HG02938 (cell line): ENCODE measurements around the gene TPP1.

Experiments
- ATAC-seq: cut with Tn5 transposase; IDR thresholded peaks from one replicate; pipeline ENCODE4 v1.9.1; 2021; ENCODE audit warnings: mild to moderate bottlenecking, moderate library complexity; ENCODE audit not compliant: unreplicated experiment

Gene TPP1

DNA sequence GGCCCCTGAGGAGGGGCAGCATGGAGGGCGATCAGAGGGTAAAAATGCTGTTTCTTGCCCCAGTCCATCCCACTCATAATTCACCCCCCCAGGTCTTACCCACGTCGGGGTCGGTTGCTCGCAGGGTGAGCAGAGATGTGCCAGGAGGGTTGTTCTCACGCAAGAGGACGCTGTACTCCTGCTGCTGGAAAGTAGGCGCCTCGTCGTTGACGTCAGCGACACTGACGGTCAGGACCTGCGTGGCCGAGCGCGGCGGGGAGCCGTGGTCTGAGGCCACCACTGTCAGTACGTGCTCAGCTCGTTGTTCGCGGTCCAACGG, 10.3 kb upstream of the TPP1 start:
- ATAC-seq = no peak

DNA sequence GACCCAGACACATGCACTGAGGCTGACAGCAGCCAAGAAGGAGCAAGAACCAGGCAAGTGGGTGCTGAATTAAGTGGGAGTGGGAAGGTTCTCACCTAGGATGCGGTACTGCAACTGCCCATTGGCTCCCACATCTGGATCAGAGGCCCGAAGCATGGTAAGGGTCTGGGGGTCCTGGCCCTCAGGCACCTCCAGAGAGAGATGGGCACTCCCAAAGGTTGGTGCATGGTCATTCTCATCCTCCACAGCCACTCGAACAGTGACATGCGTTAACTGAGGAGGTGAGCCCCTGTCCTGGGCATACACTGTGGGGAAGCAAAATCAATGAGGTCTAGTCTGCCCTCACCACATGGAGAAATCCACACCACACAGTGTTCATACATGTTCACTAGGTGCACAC, 9.3 kb upstream of the TPP1 start:
- no peak for ATAC-seq

DNA sequence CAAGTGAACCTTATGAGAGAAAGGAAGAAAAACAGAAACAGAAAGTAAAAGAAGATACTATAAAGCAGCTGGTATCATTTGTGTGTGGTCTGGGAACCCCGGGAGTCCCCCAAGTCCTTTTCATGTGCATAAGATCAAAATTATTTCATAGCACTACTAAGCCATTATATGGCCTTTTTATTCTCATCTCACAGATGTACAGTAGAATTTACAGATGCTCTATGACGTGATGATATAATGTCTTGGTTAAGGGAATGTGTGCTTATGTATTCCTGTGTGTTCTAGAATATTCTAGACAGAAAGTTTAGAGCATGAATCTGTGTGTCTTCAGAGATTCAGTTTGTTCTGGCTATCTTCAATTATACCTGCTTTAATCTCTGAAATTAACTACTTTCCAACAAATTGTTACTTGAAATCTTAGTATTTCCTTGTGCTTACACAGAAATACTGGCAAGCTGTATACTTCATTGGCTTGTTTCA, 8.6 kb upstream of the TPP1 start:
- ATAC-seq = peak; percentile 76

DNA sequence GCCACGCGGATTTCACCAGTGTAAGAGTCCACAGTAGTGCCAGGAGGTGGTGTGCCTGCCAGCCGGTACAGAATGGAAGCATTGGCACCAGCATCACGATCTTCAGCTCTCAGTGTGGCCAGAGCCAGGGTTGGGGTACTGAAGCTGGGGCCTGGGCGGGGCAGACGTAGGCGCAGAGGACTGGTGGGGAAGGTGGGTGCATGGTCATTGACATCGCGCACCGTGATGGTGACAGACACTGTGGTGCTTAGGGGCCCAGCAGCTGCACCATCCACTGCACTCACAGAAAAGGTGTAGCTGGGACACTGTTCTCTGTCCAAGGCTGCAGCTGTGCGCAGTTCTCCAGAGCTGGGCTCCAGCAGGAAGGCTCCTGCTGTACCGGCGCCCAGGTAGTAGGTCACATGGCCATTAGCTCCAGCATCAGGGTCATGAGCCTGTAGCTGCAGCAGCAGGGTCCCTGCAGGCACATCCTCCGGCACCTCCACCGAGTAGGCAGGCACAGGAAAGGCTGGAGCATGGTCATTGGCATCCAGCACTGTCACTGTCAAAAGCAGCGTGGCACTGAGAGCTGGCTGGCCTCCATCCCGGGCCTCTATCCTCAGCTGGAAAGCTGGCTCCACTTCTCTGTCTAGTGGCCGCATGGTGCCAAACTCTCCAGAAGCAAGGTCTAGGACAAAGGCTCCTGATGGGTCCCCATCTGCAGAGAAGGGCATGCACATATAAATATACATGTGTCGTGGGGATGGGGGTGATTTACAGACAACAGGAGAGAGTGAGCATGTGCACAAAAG, 7.9 kb upstream of the TPP1 start:
- no peak for ATAC-seq

DNA sequence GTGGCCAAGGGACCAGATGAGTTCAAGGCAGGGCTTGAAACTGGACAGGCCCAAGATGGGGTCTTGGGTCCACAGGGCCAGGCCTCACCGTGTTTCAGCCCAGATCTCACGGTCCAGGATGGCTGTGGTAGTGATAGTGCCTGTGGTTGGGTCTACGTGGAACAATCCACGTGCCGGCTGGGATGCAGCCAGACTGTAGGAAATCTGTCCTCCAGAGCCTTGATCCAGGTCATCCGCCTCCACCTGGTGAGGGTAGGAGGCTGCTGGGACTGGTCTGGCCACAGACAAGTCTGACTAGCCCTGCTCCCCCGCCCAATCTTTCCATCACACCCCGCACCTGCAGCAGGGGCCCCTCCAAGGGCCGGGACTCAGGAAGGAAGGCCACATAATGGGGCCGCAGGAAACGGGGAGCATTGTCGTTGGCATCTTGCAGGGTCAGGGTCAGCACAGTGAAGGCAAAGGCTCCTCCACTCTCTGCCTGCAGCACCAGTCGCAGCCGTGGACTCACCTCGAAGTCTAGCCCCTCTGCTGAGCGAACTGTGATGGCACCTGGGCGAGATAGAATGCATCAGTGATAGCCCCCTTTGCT, 6.7 kb upstream of the TPP1 start:
- no peak for ATAC-seq

DNA sequence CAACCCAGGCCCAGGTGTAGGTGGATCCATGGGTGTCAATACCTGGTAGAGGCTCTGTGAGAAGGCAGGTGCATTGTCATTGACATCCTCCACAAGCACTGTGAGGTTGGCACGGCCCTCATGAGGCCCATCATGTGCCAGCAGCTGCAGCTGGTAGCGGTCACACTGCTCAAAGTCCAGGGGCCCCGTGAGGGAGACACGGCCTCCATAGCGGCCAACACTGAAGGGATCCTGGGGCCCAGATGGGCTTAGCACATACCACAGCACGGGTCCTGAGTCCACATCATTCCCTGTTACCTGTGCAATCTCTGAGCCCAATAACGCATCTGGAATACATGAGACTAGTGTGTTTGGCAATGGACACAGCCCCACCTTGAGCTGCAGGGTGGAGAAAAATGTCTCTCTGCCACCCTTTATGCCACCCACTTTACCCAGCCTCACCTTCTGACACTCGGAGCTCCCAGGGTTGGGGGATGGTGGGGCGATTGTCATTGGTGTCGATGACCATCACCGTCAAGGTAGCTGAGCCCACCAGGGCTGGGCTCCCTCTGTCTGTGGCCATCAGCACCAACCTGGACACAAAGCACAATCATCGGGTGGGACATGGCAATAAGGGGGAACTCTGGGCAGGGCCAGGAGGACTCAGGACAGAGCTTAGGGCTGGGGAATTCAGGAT, 6.1 kb upstream of the TPP1 start:
- no peak for ATAC-seq

DNA sequence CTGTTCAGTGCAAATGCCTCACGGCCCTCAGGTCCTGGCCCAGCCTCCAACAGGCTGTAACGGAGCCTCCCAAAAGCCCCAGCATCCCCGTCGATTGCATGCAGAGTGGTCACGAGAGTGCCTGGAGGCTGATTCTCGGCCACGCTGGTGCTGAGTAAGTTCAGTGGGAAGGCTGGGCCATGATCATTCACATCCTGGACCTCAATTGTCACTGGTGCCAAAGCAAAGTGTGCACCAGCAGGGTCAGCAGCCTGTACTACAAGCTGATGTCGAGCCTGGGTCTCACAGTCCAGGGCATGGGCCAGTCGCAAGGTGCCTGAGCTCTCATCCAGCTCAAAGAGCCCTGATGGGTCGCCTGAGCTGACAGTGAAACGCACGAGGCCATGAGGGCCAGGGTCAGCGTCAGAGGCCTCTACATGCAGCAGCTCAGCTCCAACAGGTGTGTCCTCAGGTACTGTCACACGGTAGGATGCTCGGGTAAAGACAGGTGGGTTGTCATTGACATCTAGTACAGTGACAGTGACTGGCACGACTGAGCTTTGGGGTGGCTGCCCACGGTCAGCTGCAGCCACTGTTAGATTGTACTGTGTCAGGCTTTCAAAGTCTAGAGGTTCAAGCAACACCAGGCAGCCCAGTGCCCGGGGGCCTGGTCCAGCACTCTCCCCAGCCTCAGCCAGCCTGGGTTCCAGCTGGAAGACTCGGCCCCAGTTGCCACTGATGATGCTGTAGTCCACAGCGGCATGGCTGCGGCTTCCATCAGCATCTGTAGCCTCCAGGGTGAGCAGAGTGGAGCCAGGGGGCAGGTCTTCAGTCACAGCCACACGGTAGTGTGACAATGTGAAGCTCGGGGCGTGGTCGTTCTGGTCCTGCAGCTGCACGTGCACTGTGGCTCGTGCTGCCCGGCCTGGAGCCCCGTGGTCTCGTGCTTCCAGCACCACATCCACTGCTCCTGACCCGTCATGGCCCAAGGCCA, 4.5 kb upstream of the TPP1 start:
- ATAC-seq = no peak

DNA sequence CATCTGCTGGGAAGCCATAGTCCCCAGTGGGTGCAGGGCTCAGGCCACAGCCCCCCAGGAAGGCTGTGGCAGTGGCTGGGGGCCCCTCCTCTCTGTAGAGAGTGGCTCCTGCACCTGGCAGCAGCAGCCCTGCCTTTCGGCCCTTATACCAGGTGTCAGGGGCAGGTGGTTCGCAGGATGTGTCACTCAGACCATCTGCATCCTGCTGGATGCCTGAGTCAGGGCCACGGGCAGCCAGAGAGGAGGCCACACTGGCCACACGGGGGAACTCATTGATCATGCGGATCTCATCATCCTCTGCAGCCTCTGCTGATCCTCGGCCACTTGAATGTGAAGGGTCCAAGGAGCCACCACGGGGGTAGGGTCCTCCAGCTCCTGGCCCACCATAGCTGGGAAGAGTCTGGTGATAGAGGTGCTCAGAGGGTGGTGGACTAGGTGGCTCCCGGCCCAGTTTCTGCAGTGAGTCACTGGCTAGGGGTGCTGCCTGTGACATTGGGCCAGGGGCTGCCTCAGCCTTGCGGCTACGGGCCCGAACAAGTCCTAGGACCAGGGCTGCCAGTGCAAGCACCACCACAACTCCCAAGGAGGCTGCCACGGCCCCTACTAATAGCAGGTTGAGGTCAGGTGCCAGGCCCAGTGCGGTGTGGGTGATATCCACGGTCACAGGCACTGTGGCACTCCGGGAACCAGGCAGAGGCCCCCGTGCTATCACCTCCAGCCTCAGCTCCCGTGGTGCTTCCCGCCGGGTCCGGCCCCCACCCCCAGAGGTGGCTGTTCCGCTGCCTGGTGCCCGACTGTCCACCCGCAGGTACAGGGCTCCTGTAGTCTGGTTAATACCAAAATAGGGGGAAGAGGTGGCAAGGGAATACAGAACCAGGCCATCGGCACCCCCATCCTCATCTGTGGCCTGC, 3.3 kb upstream of the TPP1 start:
- no peak for ATAC-seq

DNA sequence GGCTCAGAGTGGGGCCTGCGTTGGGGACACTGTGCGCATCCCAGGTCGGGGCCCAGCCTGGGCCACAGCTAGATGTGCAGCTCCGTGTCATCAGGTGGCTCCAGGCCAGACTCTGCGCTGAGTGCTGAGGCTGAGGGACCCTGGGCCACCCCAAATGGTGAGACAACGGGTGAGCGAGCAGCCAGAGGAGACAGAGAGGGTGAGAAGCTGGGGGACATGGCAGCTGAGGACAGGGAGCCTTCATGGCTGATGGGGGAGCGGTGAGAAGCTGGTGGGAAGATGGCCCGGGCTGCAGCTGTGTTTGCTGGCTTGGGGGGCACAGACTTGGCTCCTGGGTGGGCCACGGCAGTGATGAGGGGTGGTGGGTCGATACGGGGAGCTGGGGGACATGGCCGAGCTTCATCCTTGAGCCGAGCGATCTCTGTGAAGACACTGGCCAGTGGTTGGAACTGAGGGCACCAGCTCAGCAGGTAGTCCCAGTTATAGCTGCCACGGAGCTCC, 2.5 kb upstream of the TPP1 start:
- no peak for ATAC-seq

DNA sequence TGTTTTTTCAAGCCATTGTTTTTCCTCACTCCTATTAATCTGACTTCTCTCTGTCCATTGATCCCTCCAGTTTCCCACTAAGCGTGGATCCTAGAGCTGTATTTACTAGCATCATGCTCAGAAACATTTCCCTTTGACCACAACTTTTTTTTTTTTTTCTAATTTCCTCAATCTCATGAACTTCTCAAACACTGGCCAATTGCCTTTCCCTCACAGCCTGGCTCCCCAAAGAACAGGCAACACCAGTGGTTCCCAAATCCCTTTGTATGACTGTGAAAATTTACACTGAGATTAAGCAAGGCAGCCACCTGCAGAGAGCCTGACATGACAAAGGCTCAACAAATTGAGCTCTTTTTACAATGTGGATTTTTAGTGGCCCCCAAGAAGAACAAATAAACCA, 1.4 kb upstream of the TPP1 start:
- ATAC-seq = no peak

DNA sequence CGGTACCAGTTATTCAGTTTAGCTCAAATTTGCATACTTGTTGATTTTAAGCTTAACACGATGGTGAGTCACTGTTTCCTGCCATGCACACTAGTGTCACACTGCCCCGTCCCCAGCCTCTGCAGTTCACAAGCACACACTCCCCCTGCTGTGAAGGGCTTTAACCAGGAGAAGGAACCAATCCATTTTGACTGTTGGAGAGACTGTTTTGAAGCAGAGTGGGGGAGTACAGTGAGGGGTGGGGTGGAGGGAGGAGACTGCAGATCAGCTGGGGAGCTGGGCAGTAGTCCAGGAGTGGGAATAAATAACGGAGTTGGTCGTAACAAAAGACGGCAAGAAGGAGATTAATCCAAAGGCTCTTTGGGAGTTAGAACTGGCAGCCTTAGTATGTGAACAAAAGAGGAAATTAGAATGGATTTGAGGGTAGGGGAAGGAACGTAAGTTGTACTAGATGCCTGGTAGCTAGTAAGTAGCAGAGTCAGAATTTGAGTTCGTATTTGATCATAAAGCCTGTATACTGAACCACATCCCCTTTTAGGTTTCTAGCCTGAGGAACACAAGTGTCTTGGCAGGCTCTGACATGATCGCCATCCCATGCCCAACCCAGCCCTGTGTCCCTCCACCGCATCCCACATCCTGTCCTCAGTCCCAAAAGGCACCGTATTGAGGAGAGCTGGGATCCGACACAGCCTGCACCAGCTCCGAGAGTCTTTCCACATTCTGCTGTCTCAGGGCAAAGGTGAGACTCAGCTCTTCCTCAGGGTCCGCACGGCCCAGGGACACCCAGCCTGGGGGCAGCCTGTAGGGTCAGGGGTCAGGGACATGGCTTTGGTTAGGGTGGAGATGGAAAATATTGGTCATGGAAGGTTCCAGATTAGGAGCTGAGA, 862 bp downstream of the TPP1 start:
- no peak for ATAC-seq

DNA sequence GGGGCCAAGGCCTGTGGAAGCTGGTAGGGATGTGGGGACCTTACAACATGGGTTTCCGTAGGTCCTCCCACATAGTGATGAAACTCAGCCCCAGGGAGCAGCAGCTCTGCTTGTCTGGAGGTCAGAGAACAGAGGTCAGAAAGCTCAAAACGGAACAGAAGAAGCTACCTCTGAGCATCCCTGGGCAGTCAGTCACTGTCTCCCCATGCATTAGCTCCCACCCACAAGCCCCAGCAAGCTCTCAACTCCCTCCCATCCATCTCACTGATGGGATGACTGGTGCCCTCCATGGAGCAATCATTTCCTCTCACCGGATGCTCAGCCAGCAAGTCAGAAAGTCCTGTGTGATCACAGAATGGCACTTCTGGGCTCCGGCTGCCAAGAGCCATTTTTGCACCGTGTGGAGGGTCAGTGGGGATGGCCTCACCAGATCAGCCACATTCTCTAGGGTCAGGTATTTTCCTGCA, 1.9 kb downstream of the TPP1 start:
- no peak for ATAC-seq

DNA sequence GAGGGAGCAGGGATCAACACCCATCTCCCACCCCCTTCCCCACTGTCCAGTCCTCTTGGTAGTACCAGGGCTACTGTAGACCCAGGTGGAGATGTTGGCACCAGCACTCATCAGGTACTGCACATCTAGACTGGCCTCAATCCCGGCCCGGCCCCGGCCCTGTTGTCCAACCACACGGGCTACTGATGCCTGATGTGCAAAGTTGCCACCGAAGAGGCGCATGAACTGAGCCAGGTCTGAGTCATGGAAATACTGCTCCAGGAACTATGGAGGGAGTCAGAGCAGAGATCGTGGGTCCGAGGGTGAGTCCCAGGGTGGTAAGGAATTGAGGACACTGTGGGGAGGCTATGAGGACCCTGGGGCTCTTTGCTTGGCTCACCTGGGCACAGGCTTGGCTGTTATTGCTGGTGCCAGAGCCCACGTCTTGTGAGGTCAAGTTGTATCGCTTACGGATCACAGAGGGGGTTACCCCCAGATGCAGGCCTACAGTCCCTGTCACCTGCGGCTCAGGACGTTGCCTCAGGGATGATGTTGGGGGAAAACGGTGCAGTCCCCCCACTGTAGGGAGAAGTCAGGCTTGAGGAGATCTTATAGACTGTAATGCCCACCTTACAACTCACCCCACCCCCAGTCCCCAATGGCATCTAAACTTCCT, 2.5 kb downstream of the TPP1 start:
- no peak for ATAC-seq

DNA sequence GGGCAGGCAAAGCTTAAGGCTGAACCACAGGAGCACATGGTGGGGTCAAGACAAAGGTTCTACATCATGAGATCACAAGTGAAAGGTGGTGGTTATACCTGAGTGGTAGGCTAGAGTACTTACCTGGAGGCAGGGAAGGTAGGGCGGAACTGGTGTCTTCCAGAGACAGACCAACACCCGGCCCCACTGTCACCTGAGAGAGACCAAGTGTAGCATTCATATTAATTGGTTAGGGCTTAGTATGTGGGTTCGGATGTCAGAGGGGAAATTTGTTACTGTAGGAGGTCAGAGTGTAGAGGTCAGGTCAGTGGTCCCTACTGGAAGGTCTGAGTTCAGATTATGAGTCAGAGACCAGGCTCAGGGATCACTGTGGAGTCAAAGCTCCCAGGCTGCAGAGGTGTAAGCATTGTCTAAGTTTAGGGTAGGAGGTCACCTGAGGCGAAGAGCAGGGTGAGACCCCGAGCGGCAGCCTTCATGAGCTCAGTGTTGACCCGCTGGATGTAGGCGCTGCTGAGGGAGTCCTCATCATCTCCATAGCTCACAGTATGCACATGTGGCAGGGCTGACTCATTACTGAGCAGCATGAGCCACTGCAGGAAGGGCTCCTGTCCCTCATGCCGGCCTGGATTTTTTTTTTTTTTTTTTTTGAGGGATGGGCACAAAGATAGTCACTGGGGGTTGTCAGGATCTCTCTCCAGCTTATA, 3.2 kb downstream of the TPP1 start:
- no peak for ATAC-seq

DNA sequence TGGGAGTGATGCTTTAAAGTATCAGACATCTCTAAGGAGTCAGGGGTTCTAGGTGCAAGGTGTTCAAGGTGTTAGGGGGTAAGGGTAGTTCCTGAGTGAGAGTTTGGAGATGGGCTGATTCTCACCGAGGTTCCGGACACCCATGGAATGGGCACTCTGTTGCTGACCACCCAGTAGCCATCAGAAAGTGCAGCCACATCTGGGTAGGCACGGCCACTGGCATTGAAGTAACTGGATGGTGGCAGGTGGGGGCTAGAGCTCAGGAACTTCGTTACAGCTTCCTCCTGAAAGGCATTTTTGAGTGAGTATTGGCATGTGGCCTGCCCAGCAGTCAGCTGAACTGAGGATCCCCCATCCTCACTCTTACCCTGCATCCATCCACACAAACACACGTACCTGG, 4.2 kb downstream of the TPP1 start:
- no peak for ATAC-seq

DNA sequence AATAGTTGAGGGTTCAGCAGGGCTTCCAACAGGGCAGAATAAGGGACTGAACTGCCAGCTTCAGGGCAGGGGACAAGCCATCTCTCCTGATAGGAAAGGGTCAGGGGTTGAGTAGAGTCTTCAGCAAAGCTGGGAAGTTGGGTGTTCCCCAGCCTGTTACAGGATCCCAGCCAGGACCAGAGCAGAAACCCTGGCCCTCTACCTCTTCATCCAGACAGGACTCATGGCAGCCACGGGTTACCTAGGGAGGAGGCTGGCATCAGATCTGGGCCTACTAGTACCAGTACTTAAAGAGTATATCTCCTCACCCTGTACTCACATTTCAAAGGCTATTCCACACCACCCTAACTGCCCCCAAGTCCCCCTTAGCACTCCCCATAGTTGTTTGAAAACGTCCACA, 4.8 kb downstream of the TPP1 start:
- no peak for ATAC-seq

DNA sequence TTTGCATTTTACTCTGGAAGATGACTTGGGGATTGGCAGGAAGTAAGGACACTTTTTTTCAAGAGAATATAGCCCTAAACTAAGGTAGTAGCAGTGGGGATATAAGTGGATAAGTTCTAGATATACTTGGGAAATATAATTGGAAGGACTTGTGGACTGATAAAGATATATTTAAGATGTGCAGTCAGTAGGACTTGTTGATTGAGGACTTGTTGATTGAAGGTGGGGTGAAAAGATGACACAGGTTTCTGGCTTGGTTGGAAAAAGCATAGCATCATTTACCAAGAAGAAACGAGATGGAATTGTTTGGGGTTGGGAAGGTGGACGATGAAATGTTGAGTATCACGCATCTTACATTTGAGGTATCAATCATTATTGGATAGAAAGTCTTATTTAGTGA, 5.7 kb downstream of the TPP1 start:
- no peak for ATAC-seq
